GM21515 (cell line): Measurements from ENCODE around the gene NFASC.

Experiments used
- ATAC-seq: cut with Tn5 transposase; IDR thresholded peaks from one replicate; pipeline ENCODE4 v1.9.1; 2021; ENCODE audit not compliant: unreplicated experiment

Gene NFASC

GRCh38 chr1:204958317-204959307 is 88.0 kb downstream of the NFASC start:
- no peak for ATAC-seq

- no peak for ATAC-seq
Observed at GRCh38 chr1:204959374-204959773, 88.7 kb downstream of the NFASC start.

GRCh38 chr1:204959836-204960235 is 89.2 kb downstream of the NFASC start:
- no peak for ATAC-seq

DNA sequence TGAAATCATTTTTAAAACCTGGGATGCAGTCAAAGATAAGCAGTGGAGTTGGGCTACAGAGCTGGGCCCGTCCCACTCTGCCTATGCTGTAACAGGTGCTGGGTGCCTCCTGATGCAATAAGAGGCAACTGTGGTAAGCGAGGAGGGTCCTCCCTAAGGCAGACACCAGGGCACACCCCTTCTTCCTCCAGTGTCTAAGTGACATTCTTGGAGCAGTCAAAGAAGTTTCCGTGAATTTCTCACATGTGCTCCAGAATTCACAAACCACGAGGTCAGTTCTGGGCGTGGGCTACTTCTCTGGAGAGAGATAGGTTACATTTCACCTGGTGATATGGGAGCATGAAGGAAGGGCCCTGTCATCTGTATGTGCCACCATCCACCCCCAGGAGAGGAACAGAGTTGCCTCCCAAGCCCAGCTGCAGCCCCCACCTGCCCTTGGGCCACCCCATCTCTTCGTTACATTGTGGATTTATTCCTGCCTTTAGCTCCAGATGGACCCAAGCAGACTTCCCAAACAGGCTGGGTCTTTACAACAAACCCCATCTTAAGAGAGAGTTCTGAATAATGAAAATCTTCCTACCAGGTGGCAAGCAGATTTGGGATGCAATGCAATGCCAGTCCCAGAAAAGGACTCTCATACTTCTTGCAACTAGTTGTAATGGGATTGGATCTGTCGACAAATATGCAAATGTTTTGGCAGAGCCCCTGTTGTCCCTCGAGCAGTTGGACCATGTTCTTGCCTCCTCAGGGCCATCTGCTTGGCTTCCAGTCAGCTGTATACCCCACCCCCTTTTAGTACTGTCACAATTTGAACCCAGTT is 89.9 kb downstream of the NFASC start:
- no peak for ATAC-seq

DNA sequence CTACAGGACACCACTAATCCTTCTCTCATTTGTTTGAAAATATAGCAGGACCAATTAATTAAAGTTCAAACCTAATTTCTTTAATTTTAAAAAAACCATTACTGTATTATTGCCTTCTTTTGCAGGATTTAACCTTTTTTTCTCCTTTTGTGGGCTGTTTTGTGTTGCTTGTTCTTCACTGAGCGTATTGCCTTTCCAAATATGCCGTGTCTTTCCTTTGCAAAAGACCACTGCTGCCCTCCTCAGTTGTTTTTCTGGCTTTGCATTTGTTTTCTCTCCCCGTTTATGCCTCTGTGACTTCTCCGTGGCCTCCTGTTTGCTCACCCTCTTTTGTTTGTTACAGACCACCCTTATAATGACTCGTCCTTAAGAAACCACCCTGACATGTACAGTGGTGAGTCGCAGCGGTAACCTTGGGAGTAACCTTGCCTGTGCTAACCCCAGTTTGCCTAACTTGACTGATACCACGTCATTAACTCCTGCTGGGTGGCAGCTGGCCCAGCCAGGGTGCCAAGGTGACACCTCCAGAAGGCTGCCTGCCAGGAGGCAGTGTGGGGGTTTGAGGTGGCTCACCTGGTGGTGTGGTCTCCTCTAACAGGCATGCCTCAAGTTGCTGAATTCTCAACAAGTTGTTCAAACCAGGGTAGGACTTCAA is 91.2 kb downstream of the NFASC start:
- no peak for ATAC-seq

GRCh38 chr1:204962742-204963632 is 92.3 kb downstream of the NFASC start:
- ATAC-seq: no peak

DNA sequence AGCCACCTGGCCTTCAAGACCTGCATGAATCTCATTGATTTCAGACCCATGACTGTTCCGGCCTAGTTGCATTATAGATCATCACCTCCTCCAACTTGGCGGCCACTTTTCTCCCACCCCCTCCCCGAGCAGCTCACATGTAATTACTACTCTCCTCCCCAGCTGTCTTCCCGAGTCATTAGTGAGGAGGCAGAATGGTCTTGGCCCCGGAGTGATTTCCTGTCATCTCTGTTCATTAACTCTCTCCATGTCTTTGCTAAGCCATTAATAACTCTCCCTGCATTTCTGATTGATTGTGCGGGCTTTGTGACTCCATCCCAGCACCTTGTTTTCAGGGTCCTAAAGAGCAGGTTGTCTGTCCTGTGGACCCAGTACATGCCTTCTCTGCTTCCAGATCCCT is 96.8 kb downstream of the NFASC start:
- no peak for ATAC-seq

DNA sequence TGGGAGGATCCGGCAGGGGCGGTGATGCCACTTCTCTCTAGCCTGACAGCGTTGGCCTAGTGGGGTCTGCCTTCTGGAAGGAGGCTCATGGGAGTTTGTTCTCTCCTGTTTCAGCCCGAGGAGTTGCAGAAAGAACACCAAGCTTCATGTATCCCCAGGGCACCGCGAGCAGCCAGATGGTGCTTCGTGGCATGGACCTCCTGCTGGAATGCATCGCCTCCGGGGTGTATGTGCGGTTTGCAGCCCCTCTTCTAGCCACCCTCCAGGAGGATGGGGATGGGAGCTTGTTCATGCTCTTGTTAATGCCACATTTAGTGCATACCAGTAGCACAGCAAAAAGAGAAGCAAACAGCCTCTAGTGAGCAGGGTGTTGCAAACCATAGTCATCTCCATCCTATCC is 97.5 kb downstream of the NFASC start:
- no peak for ATAC-seq

- no peak for ATAC-seq
Observed at GRCh38 chr1:204968951-204969350, 98.3 kb downstream of the NFASC start.

GRCh38 chr1:204970937-204971336 is 100.3 kb downstream of the NFASC start:
- no peak for ATAC-seq

GRCh38 chr1:204971517-204972336 is 101.1 kb downstream of the NFASC start:
- ATAC-seq: no peak

DNA sequence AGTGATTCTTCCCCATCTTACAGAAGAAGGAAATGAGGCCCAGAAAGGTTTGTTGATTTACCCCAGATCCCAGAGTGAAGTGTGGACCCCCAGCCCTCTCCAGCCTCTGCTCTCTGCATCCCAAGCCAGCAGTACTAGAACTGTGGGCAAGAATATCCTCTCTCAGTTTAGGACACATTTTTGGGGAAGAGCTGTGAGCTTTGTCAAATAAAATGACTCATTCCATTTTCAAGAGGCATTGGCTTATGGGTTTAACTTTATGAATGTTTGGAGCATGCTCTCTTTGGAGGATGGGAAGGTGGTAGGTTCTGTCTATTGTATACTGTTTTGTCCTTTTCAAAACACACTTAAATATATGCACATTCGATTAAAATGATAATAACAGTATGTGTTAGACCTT is 101.8 kb downstream of the NFASC start:
- no peak for ATAC-seq

GRCh38 chr1:204973449-204973848 is 102.8 kb downstream of the NFASC start:
- ATAC-seq: no peak

DNA sequence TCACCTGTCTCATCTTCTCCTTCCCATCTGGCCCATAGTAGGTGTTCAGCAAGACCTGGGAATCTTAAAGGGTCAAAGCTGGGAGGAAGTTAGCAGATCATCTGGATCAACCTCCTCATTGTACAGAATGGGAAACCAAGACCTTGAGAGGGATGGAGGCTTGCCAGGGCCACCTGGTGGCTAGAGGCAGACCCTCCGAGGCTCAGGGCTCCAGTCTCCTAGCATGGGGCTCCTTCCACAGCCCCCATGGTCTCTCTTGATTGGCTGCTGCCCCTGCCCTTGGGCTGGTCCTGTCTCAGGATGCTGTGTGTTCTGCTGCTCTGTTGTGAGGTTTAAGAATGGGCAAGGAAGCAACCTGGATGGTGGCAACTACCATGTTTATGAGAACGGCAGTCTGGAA is 103.7 kb downstream of the NFASC start:
- no peak for ATAC-seq

GRCh38 chr1:204975021-204975420 is 104.4 kb downstream of the NFASC start:
- ATAC-seq: no peak

- no peak for ATAC-seq
Observed at GRCh38 chr1:204975568-204976235, 105.0 kb downstream of the NFASC start.

DNA sequence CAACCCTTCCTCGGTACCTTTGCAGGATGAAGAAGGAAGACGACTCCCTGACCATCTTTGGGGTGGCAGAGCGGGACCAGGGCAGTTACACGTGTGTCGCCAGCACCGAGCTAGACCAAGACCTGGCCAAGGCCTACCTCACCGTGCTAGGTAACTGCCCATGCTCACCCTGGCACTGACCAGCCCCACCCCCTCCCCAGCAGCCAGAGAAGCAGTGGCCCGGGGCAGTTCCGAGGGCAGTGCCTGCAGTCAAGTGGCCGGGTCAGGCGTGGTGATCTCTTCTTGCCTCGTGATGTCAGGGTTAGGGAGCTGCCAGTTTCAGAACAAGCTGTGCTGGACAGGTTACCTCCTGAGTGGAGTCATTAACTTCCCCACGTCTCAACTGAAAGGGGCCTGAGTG is 106.0 kb downstream of the NFASC start:
- ATAC-seq: no peak

- no peak for ATAC-seq
Observed at GRCh38 chr1:204977318-204977717, 106.7 kb downstream of the NFASC start.

DNA sequence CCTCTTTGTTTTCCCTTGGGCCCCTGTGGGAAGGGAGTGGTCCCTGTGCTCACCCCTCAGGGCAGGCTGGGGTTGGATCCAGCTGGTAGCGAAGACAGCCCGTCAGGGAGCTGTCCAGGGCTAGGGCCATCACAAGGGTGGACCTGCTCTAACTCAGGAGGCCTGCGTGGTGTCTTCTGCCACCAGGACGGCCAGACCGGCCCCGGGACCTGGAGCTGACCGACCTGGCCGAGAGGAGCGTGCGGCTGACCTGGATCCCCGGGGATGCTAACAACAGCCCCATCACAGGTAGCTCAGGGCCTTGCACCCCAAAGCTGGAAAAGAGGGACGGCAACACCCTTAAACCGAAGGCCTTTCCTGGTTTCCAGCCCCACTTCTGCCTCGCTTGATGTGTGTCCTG is 108.1 kb downstream of the NFASC start:
- ATAC-seq: no peak
